Kidney (tissue), 14 donors: Measurements from ENCODE around the gene SFTA2. TPM values are rescaled to one million over a fixed set of nuclear protein-coding genes. Genes with fewer than 3 reads are reported as not detected.

Experiments
- DNase-seq, 5 donors: peaks; one replicate each; pipeline ENCODE4 v3.0.0-alpha.2; 2013 to 2020
- FAIRE-seq: peaks from 2 replicates; lab custom pipeline; 2012; peaks lifted over from hg19 to GRCh38; lab: Jason Lieb, UNC
- H3K27ac ChIP-seq, 2 donors: one replicate each; pipeline ENCODE4 v1.7.0; 2013; ENCODE audit warnings: low read depth in 2 of 2, low read length in 2 of 2, inconsistent platforms in 1 of 2
- H3K27me3 ChIP-seq: one replicate; pipeline ENCODE4 v1.7.1; 2013; ENCODE audit warnings: low read length, inconsistent platforms; ENCODE audit not compliant: control insufficient read depth, insufficient read depth
- H3K36me3 ChIP-seq, 3 donors: one replicate each; pipeline versions ENCODE4 v1.7.0 to v1.7.1; 2013; ENCODE audit warnings: low read length in 3 of 3, control low read depth in 1 of 3, inconsistent platforms in 1 of 3; ENCODE audit not compliant: insufficient read depth in 3 of 3, control insufficient read depth in 2 of 3
- H3K4me1 ChIP-seq, 3 donors: one replicate each; pipeline versions ENCODE4 v1.7.0 to v1.7.1; 2013; ENCODE audit warnings: low read length in 3 of 3, inconsistent platforms in 1 of 3, low read depth in 1 of 3; ENCODE audit not compliant: control insufficient read depth in 2 of 3, insufficient read depth in 2 of 3
- H3K4me3 ChIP-seq, 3 donors: one replicate each; pipeline versions ENCODE4 v1.7.0 to v1.8.1; 2013; ENCODE audit warnings: low read length in 3 of 3, control low read depth in 1 of 3, inconsistent platforms in 1 of 3
- H3K9ac ChIP-seq, 3 donors: one replicate each; pipeline versions ENCODE4 v1.7.0 to v1.7.1; 2013; ENCODE audit warnings: low read length in 3 of 3, control low read depth in 1 of 3, inconsistent platforms in 1 of 3
- H3K9me3 ChIP-seq, 3 donors: one replicate each; pipeline versions ENCODE4 v1.7.0 to v1.7.1; 2013; ENCODE audit warnings: low read length in 3 of 3, control low read depth in 1 of 3, inconsistent platforms in 1 of 3; ENCODE audit not compliant: control insufficient read depth in 2 of 3, insufficient read depth in 1 of 3
- CTCF ChIP-seq: IDR thresholded peaks from 3 replicates; pipeline ENCODE4 v1.5.1; 2012; ENCODE audit warnings: mild to moderate bottlenecking, moderate library complexity, borderline replicate concordance; ENCODE audit not compliant: insufficient read depth; ENCODE audit errors: extremely low read depth
- intact Hi-C: fragments of 100-400 bp; cut with DNase I; formaldehyde crosslinking; loops from one replicate; pipeline ENCODE4 v1.11.1; 2022
- polyA plus RNA-seq: library from polyadenylated mRNA; stranded (reverse); fragments of 350-450 nt; fragmentation: Illumina TruSeq; extraction: RNeasy Lipid Tissue Mini Kit (QIAGEN cat#74804); gene quantifications from one replicate; pipeline ENCODE4 v1.2.3, GENCODE V29; 2014; ENCODE audit warnings: low read depth, low replicate concordance; ENCODE audit not compliant: insufficient read depth
- total RNA-seq: library from RNA; stranded (reverse); fragmentation: NEBNext Ultra II Directional; extraction: Animal tissue kit (Norgen Biotek cat#: 25700); gene quantifications from one replicate; pipeline ENCODE4 v1.2.1, GENCODE V29; 2021
- donor health status: control.
- donor health status: control.
- donor health status: control.
- donor health status: control.
- donor health status: control.
- donor health status: DM: yes; HTN: yes; CAD: no.
- donor health status: Normal renal cell carcinoma (clear cell type).

The SFTA2 gene
- total and polyA plus RNA-seq, 2 donors from 2014 or later, result 7.4 to 30.5 TPM

GRCh38 chr6:30942338-30943060, 10.5 kb upstream of the SFTA2 start:
- H3K4me3 ChIP-seq, result no peak overlapping the region
- intact Hi-C loops, result no loop called here
- H3K4me1 ChIP-seq, result no peaks in the 10 kb centered on the region
- H3K36me3 ChIP-seq, result no peaks in the 10 kb centered on the region
- DNase-seq (peak; percentile 89 to 95 (median 92)), FAIRE-seq (no peak)
- no peaks in the 10 kb centered on the region for H3K9me3 ChIP-seq
- H3K27me3 ChIP-seq, result no peaks in the 10 kb centered on the region
- no peak overlapping the region for H3K9ac ChIP-seq
- peak; percentile 50 for TF ChIP-seq CTCF
- no peak overlapping the region for H3K27ac ChIP-seq

- no peaks in the 10 kb centered on the region for H3K36me3 ChIP-seq
- TF ChIP-seq CTCF, result no peak
- H3K4me3 ChIP-seq, result no peak within 1 kb of the TSS
- intact Hi-C loops, result no loop called here
- no peaks in the 10 kb centered on the region for H3K27me3 ChIP-seq
- no peak within 1 kb of the TSS for H3K9ac ChIP-seq
- no peak for FAIRE-seq
- no peak for DNase-seq
- H3K9me3 ChIP-seq, result no peaks in the 10 kb centered on the region
- H3K27ac ChIP-seq, result no peak within 1 kb of the TSS
- H3K4me1 ChIP-seq, result no peaks in the 10 kb centered on the region
Observed at GRCh38 chr6:30940361-30940986, 8.5 kb upstream of the SFTA2 start, which contains the start of gene MUCL3. MUCL3 (plus strand) TSS chr6:30940973; CDS start chr6:30941000, 27 bp downstream.

GRCh38 chr6:30939473-30939872, 7.5 kb upstream of the SFTA2 start:
- Histone ChIP-seq H3K4me3 (no peak overlapping the region), H3K27ac (no peak overlapping the region), H3K36me3 (no peaks in the 10 kb centered on the region), H3K27me3 (no peaks in the 10 kb centered on the region), H3K4me1 (no peaks in the 10 kb centered on the region), H3K9ac (no peak overlapping the region), H3K9me3 (no peaks in the 10 kb centered on the region)
- DNase-seq (no peak), FAIRE-seq (no peak)
- intact Hi-C loops, result no loop called here
- TF ChIP-seq CTCF, result no peak
